Upper lobe of right lung (tissue), 1 donor: ENCODE data around the gene ARID5B. TPM values are rescaled to one million over a fixed set of nuclear protein-coding genes. Genes with fewer than 3 reads are reported as not detected.
A peak's percentile ranks its signal among the peaks of the same experiment; 100 is the strongest.

Source experiments
- ATAC-seq: fragments of 200-7000 bp; cut with Tn5 transposase; one replicate; pipeline ENCODE4 v1.9.1; 2020; ENCODE audit warnings: mild to moderate bottlenecking, moderate library complexity
- DNase-seq: peaks from one replicate; pipeline ENCODE4 v3.0.0-alpha.2; 2020
- H3K27ac ChIP-seq: fragments of 200-600 bp; one replicate; pipeline ENCODE4 v1.8.0; 2022
- H3K27me3 ChIP-seq: fragments of 200-600 bp; one replicate; pipeline ENCODE4 v1.8.0; 2022; ENCODE audit warnings: mild to moderate bottlenecking
- H3K36me3 ChIP-seq: fragments of 200-600 bp; one replicate; pipeline ENCODE4 v1.8.0; 2022
- H3K4me1 ChIP-seq: fragments of 200-600 bp; one replicate; pipeline ENCODE4 v1.8.0; 2022
- H3K4me3 ChIP-seq: fragments of 200-600 bp; one replicate; pipeline ENCODE4 v1.8.0; 2022; ENCODE audit warnings: mild to moderate bottlenecking
- H3K9me3 ChIP-seq: fragments of 200-600 bp; one replicate; pipeline ENCODE4 v1.8.0; 2022
- intact Hi-C: fragments of 100-400 bp; cut with DNase I; formaldehyde crosslinking; loops from one replicate; pipeline ENCODE4 v1.11.0; 2022
- total RNA-seq: library from RNA; stranded (reverse); fragmentation: NEBNext Ultra II Directional; extraction: Animal tissue kit (Norgen Biotek cat#: 25700); gene quantifications from one replicate; pipeline ENCODE4 v1.2.1, GENCODE V29; 2021
- TF ChIP-seq, protein P1 (sequence below): fragments of 200-600 bp; IDR thresholded peaks from one replicate; pipeline ENCODE4 v1.8.0; 2022; ENCODE audit warnings: antibody characterized with exemption
- donor health status: DM: no; HTN: yes; CAD: no; lungs with severe emphysema.

Gene ARID5B
- total RNA-seq, 1 donor from 2014 or later, result 34.1 TPM

DNA sequence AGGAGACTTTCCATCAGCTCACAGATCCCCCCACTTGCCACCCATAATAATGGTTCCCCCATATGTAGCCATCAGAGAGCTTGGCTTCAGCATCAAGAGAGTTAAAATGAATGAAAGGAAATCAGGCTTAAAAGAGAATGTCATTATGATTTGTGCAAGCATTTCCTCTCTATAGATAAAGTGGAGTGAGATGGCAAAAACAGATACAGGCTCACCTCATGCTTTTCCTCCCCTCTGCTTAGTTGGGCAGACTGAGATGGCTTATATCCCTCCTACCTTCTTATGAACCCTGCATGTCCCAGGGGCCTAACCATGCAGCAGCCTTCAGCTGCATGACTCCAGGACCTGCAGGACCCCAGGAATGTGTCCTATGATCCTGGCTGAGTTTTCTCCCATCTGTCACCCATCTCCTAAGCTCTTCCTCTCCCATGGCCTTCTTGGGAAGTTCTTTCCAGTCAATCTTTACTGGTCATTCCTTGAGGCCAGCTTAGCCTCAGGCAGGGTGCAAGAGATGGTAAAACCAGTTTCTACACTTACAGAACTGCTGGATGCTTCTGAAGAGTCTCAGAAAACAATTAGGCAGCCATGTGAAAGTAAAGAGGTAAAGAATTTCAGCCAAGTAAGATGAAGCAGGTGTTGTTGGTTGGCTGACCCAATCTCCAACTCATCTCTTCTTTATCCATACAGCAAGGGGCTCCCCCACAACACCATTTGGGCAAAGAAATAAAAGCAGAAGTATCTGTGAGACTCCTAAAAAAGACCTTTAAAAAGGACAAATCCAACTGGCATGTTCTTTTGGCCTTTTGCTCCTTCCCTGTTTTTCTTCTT, 207.5 kb downstream of the ARID5B start:
- Histone ChIP-seq H3K36me3 (no peaks in the 10 kb centered on the region), H3K9me3 (no peaks in the 10 kb centered on the region), H3K27ac (no peak overlapping the region), H3K27me3 (no peaks in the 10 kb centered on the region), H3K4me1 (peaks cover 17% of the 10 kb centered on the region), H3K4me3 (no peak overlapping the region)
- ATAC-seq, result no peak
- intact Hi-C loops, result no loop called here
- TF ChIP-seq, protein P1, sequence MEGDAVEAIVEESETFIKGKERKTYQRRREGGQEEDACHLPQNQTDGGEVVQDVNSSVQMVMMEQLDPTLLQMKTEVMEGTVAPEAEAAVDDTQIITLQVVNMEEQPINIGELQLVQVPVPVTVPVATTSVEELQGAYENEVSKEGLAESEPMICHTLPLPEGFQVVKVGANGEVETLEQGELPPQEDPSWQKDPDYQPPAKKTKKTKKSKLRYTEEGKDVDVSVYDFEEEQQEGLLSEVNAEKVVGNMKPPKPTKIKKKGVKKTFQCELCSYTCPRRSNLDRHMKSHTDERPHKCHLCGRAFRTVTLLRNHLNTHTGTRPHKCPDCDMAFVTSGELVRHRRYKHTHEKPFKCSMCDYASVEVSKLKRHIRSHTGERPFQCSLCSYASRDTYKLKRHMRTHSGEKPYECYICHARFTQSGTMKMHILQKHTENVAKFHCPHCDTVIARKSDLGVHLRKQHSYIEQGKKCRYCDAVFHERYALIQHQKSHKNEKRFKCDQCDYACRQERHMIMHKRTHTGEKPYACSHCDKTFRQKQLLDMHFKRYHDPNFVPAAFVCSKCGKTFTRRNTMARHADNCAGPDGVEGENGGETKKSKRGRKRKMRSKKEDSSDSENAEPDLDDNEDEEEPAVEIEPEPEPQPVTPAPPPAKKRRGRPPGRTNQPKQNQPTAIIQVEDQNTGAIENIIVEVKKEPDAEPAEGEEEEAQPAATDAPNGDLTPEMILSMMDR, result no peak
- no peak for DNase-seq

DNA sequence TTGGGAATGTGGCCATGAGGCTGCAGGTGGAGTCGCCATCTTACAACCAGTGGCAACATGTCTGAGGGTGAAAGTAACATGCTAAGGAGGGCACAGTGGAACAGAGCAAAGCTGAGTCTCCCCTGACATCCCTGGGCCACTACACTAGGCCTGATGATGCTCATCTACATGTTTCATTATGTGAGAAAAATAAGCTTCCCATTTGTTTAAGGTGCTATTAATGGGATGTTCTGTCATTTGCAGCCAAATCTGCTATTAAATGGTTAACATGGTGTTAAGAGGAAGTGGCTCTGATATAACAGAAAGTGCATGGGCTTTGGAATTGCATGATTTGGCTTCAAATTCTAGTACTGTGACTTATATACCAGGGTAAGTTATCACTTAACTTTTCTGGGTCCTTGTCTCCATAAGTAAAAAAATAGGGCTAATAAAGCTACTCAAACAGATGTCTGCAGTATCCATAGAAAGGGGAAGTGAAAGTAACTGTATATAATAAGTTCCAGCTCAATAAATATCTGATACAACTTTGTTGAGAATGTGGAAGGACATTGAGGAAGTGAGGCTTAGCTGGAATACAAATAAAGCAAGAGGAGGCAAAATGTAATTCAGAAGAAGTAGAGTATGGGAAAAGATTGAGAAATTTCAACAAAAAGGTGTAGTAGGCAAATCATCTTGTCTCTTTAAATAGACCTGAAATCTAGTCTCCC, 208.2 kb downstream of the ARID5B start:
- peaks cover 17% of the 10 kb centered on the region for H3K4me1 ChIP-seq
- intact Hi-C loops, result no loop called here
- H3K27ac ChIP-seq, result no peak overlapping the region
- H3K4me3 ChIP-seq, result no peak overlapping the region
- H3K36me3 ChIP-seq, result no peaks in the 10 kb centered on the region
- TF ChIP-seq, protein P1, result no peak
- ATAC-seq, result peak; percentile 66
- H3K27me3 ChIP-seq, result no peaks in the 10 kb centered on the region
- DNase-seq, result no peak
- no peaks in the 10 kb centered on the region for H3K9me3 ChIP-seq

DNA sequence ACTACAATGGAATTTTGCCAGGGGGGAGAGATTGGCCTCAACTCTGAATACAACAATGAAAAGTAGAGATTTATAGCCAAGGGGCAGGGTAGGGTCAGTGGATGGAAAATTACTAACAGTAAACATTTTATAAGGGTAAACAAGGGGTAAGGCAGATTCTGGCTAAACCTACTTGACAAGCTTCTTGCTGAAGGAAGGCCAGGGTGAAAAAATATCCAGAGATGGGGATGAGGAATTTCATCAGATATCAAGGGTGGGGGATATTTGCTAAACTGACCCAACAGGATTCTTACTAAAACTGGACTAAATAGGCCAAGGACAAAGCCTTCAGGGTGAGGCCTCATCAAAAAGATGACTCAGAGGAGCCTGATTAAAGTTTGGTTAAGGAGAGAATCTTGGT, 210.8 kb downstream of the ARID5B start:
- TF ChIP-seq, protein P1, result no peak

DNA sequence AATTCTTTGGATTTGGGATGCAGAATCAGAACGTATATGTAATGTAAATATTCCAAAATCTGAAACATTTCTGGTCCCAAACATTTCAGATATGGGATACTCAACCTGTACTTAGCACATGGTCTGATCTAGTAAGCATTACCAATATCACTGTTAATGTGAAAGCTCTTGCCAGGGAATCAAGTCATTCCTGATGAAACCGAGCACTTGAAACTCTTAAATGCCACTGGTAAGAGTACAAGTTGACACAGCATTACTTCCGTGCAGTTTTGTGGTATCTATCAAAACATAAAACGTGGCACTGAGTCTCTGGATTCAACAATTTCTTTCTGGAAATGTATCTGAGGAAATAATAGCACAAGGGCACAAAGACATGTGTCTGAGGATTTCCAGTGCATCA, 211.5 kb downstream of the ARID5B start:
- Histone ChIP-seq H3K9me3 (no peaks in the 10 kb centered on the region), H3K27me3 (no peaks in the 10 kb centered on the region), H3K36me3 (no peaks in the 10 kb centered on the region), H3K27ac (no peak overlapping the region), H3K4me3 (no peak overlapping the region), H3K4me1 (peaks cover 17% of the 10 kb centered on the region)
- ATAC-seq (peak; percentile 55), DNase-seq (no peak)
- intact Hi-C loops, result no loop called here
- TF ChIP-seq, protein P1, result no peak

More for the DNA sequence above, 210.8 kb downstream of the ARID5B start:
- no peak overlapping the region for H3K4me3 ChIP-seq
- H3K36me3 ChIP-seq, result no peaks in the 10 kb centered on the region
- H3K27ac ChIP-seq, result no peak overlapping the region
- no peaks in the 10 kb centered on the region for H3K27me3 ChIP-seq
- peaks cover 17% of the 10 kb centered on the region for H3K4me1 ChIP-seq
- H3K9me3 ChIP-seq, result no peaks in the 10 kb centered on the region
- ATAC-seq (no peak), DNase-seq (no peak)
- intact Hi-C loops, result no loop called here

DNA sequence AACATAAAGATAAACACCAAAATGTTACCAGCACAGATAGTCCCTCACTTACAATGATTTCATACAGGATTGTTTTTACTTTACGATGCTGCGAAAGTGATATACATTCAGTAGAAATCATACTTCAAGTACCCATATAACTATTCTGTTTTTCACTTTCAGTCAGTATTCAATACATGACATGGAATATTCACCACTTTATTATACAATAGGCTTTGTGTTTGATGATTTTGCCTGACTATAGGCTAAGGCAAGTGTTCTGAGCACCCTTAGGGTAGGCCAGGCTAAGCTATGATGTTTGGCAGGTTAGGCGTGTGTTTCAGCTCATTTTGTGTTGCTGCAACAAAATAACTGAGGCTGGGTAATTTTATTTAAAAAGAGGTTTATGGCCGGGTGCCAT, 212.2 kb downstream of the ARID5B start:
- Histone ChIP-seq H3K36me3 (no peaks in the 10 kb centered on the region), H3K9me3 (no peaks in the 10 kb centered on the region), H3K27ac (no peak overlapping the region), H3K4me1 (peaks cover 17% of the 10 kb centered on the region), H3K4me3 (no peak overlapping the region), H3K27me3 (no peaks in the 10 kb centered on the region)
- intact Hi-C loops, result no loop called here
- TF ChIP-seq, protein P1, result no peak
- DNase-seq (no peak), ATAC-seq (no peak)
